Spleen (tissue), 11 donors: Measurements from ENCODE around the gene PDGFA. TPM values are rescaled to one million over a fixed set of nuclear protein-coding genes. Genes with fewer than 3 reads are reported as not detected.
A peak's percentile ranks its signal among the peaks of the same experiment; 100 is the strongest.

Experiments
- DNase-seq: peaks from one replicate; pipeline ENCODE4 v3.0.0-alpha.2; 2020
- H3K27ac ChIP-seq, 8 donors: fragments of 200-600 bp; sonication (generic) in 7 of 8; 1 replicate in 4 of 8; 2 replicates in 4 of 8; pipeline versions ENCODE4 v1.5.0 to v1.8.0; 2016 to 2021; ENCODE audit warnings: inconsistent platforms in 4 of 8, mild to moderate bottlenecking in 4 of 8, moderate library complexity in 1 of 8
- H3K27me3 ChIP-seq, 7 donors: fragments of 200-600 bp; sonication (generic) in 6 of 7; replicated peaks in 1 of 7; 1 replicate in 4 of 7; 2 replicates in 3 of 7; pipeline versions ENCODE4 v1.5.0 to v1.8.0; 2016 to 2021; ENCODE audit warnings: inconsistent platforms in 3 of 7, mild to moderate bottlenecking in 1 of 7
- H3K36me3 ChIP-seq, 6 donors: fragments of 200-600 bp; sonication (generic) in 5 of 6; 1 replicate in 4 of 6; 2 replicates in 2 of 6; pipeline versions ENCODE4 v1.5.0 to v1.8.0; 2016 to 2021; ENCODE audit warnings: inconsistent platforms in 2 of 6
- H3K4me1 ChIP-seq, 6 donors: fragments of 200-600 bp; sonication (generic) in 5 of 6; 1 replicate in 3 of 6; 2 replicates in 3 of 6; pipeline versions ENCODE4 v1.5.0 to v1.8.0; 2016 to 2021; ENCODE audit warnings: inconsistent platforms in 3 of 6
- H3K4me3 ChIP-seq, 8 donors: fragments of 200-600 bp; sonication (generic) in 7 of 8; 1 replicate in 4 of 8; 2 replicates in 4 of 8; pipeline versions ENCODE4 v1.5.0 to v1.8.0; 2016 to 2021; ENCODE audit warnings: inconsistent platforms in 4 of 8, mild to moderate bottlenecking in 4 of 8, moderate library complexity in 2 of 8
- H3K9me3 ChIP-seq, 8 donors: fragments of 200-600 bp; sonication (generic) in 7 of 8; 1 replicate in 4 of 8; 2 replicates in 4 of 8; pipeline versions ENCODE4 v1.5.0 to v1.8.0; 2016 to 2021; ENCODE audit warnings: inconsistent platforms in 4 of 8
- CTCF ChIP-seq, 11 experiments: fragments of 200-600 bp in 7 of 11; fragments of 450-650 bp in 4 of 11; sonication (generic) in 4 of 11; IDR thresholded peaks in 8 of 11; conservative IDR thresholded peaks in 3 of 11; 1 replicate in 7 of 11; 2 replicates in 4 of 11; pipeline versions ENCODE4 v1.4.0 to v1.8.0; 2016 to 2021; ENCODE audit warnings: antibody characterized with exemption in 11 of 11, inconsistent platforms in 4 of 11, mild to moderate bottlenecking in 1 of 11
- POLR2A ChIP-seq, 3 donors: fragments of 450-650 bp; IDR thresholded peaks; one replicate each; pipeline ENCODE4 v1.5.1; 2017; ENCODE audit warnings: antibody characterized with exemption in 3 of 3, mild to moderate bottlenecking in 1 of 3
- POLR2AphosphoS5 ChIP-seq, 3 donors: sonication (generic); formaldehyde crosslinking; IDR thresholded peaks; one replicate each; pipeline ENCODE4 v1.5.1; 2017; ENCODE audit warnings: antibody characterized with exemption in 3 of 3
- WGBS, 5 donors: extraction: QIAGEN DNeasy Blood & Tissue Kit in 3 of 5; methylation state at CpG; one replicate each; pipeline versions ENCODE4 v1.1.5 to v1.1.7; 2013 to 2018; 5-methylcytosine and 5-hydroxymethylcytosine counted together
- intact Hi-C: fragments of 100-400 bp; cut with DNase I; formaldehyde crosslinking; loops from one replicate; pipeline ENCODE4 v1.15.0; 2023; ENCODE audit warnings: low total_unique reads
- polyA plus RNA-seq, 3 donors: library from polyadenylated mRNA; stranded (reverse); fragments of 200-250 nt; gene quantifications; one replicate each; pipeline ENCODE4 v1.2.1, GENCODE V29; 2013
- total RNA-seq, 7 donors: library from RNA; depleted of rRNA in 3 of 7; stranded (reverse); fragments of >200 nt in 3 of 7; fragmentation: NEBNext Ultra II Directional in 4 of 7; extraction: Animal tissue kit (Norgen Biotek cat#: 25700) in 4 of 7; gene quantifications; one replicate each; pipeline versions ENCODE4 v1.1.0 to v1.2.1, GENCODE V29; 2016 to 2021
- donor health status: healthy with polysubstance abuse.
- donor health status: DM: no; HTN: no; CAD: no; lungs with moderate emphysema.
- donor health status: DM: no; HTN: no; CAD: no.
- donor health status: Bipolar disorder and iron deficiency.
- donor health status: healthy.
- donor health status: DM: no; HTN: no; CAD: no.
- donor health status: DM: yes; HTN: yes; CAD: no.

PDGFA gene
- total and polyA plus RNA-seq, 10 donors: 6.1 to 49.5 (median 19.9) TPM

- Histone ChIP-seq H3K9me3 (no peaks in the 10 kb centered on the region), H3K27me3 (no peaks in the 10 kb centered on the region), H3K4me3 (no peak overlapping the region), H3K27ac (no peak overlapping the region), H3K4me1 (no peaks in the 10 kb centered on the region), H3K36me3 (peaks cover 0 to 92% (median 12%) of the 10 kb centered on the region in 6 donors)
- WGBS, 5 donors: 83 to 95% (median 88%) methylated on average over 4 to 13 of the region's 13 CpGs
- peak; percentile 55 for DNase-seq
- TF ChIP-seq POLR2AphosphoS5 (IDR thresholded peaks at IDR 0.05) (no peak), CTCF (IDR thresholded peaks at IDR 0.05 in 8 of 11, conservative IDR thresholded peaks at IDR 0.05 in 3 of 11) (no peak), POLR2A (IDR thresholded peaks at IDR 0.05) (no peak)
- intact Hi-C loops: no loop called here
Observed at GRCh38 chr7:502296-502695, 17.4 kb downstream of the PDGFA start.

GRCh38 chr7:501526-501925 lies 18.1 kb downstream of the PDGFA start:
- Histone ChIP-seq H3K4me3 (no peak overlapping the region), H3K36me3 (peaks cover 0 to 92% (median 16%) of the 10 kb centered on the region in 6 donors), H3K27ac (no peak overlapping the region), H3K27me3 (no peaks in the 10 kb centered on the region), H3K9me3 (no peaks in the 10 kb centered on the region), H3K4me1 (no peaks in the 10 kb centered on the region)
- 85 to 95% (median 92%) methylated on average over 7 of the region's 7 CpGs for WGBS, 5 donors
- peak; percentile 38 for DNase-seq
- intact Hi-C loops: no loop called here
- TF ChIP-seq CTCF (IDR thresholded peaks at IDR 0.05 in 8 of 11, conservative IDR thresholded peaks at IDR 0.05 in 3 of 11): no peak
- no peak for TF ChIP-seq POLR2AphosphoS5 (IDR thresholded peaks at IDR 0.05)
- TF ChIP-seq POLR2A (IDR thresholded peaks at IDR 0.05): no peak

- Histone ChIP-seq H3K4me3 (no peak overlapping the region), H3K4me1 (no peaks in the 10 kb centered on the region), H3K36me3 (peaks cover 0 to 91% (median 18%) of the 10 kb centered on the region in 6 donors), H3K9me3 (no peaks in the 10 kb centered on the region), H3K27me3 (no peaks in the 10 kb centered on the region), H3K27ac (no peak overlapping the region)
- intact Hi-C loops: no loop called here
- TF ChIP-seq CTCF (IDR thresholded peaks at IDR 0.05 in 8 of 11, conservative IDR thresholded peaks at IDR 0.05 in 3 of 11) (no peak), POLR2AphosphoS5 (IDR thresholded peaks at IDR 0.05) (peak in 1 of 3 donors; percentile 22)
- 93 to 95% (median 94%) methylated on average over 35 of the region's 35 CpGs for WGBS, 5 donors
- DNase-seq: peak; percentile 70
Observed at GRCh38 chr7:500521-501420, 18.9 kb downstream of the PDGFA start.

- Histone ChIP-seq H3K9me3 (no peaks in the 10 kb centered on the region), H3K36me3 (peaks cover 0 to 86% (median 18%) of the 10 kb centered on the region in 6 donors), H3K4me3 (no peak overlapping the region), H3K27me3 (no peaks in the 10 kb centered on the region), H3K27ac (no peak overlapping the region), H3K4me1 (no peaks in the 10 kb centered on the region)
- intact Hi-C loops: no loop called here
- TF ChIP-seq POLR2AphosphoS5 (IDR thresholded peaks at IDR 0.05) (peak in 2 of 3 donors; percentile 9 to 44), POLR2A (IDR thresholded peaks at IDR 0.05) (no peak)
- peak; percentile 74 for DNase-seq
- 89 to 94% (median 91%) methylated on average over 20 of the region's 20 CpGs for WGBS, 5 donors
Observed at GRCh38 chr7:499853-500485, 19.7 kb downstream of the PDGFA start.
